Body of pancreas (tissue), 4 donors: ENCODE measurements around the gene SMTNL2. TPM values are rescaled to one million over a fixed set of nuclear protein-coding genes. Genes with fewer than 3 reads are reported as not detected.

Experiments used
- ATAC-seq: fragments of 150-250 bp; one replicate; pipeline ENCODE4 v1.9.1; 2016
- DNase-seq, 4 donors: peaks; one replicate each; pipeline ENCODE4 v3.0.0-alpha.2; 2019
- H3K27ac ChIP-seq, 4 donors: fragments of 200-600 bp; sonication (generic); 1 replicate in 3 of 4; 2 replicates in 1 of 4; pipeline versions ENCODE4 v1.5.1 to v1.6.1; 2016 to 2019; ENCODE audit warnings: mild to moderate bottlenecking in 1 of 4, mixed read lengths in 1 of 4, moderate library complexity in 1 of 4
- H3K27me3 ChIP-seq, 2 donors: fragments of 200-600 bp; sonication (generic); one replicate each; pipeline ENCODE4 v1.6.0; 2016; ENCODE audit warnings: mild to moderate bottlenecking in 1 of 2
- H3K36me3 ChIP-seq, 2 donors: fragments of 200-600 bp; sonication (generic); replicated peaks in 1 of 2; 2 replicates each; pipeline ENCODE4 v1.5.1; 2016; ENCODE audit warnings: low read depth in 2 of 2; ENCODE audit not compliant: insufficient read depth in 1 of 2
- H3K4me1 ChIP-seq: fragments of 200-600 bp; sonication (generic); one replicate; pipeline ENCODE4 v1.6.0; 2016
- H3K4me3 ChIP-seq, 2 donors: fragments of 200-600 bp; sonication (generic); 1 replicate in 1 of 2; 2 replicates in 1 of 2; pipeline ENCODE4 v1.5.1; 2016 to 2019
- H3K9me3 ChIP-seq, 3 donors: fragments of 200-600 bp; sonication (generic); 1 replicate in 2 of 3; 2 replicates in 1 of 3; pipeline ENCODE4 v1.5.1; 2016
- CTCF ChIP-seq, 7 experiments: fragments of 450-650 bp in 4 of 7; fragments of 200-600 bp in 3 of 7; sonication (generic) in 3 of 7; IDR thresholded peaks; one replicate each; pipeline ENCODE4 v1.5.1; 2016 to 2019; ENCODE audit warnings: antibody characterized with exemption in 7 of 7
- POLR2A ChIP-seq, 3 donors: fragments of 450-650 bp; IDR thresholded peaks; one replicate each; pipeline ENCODE4 v1.6.1; 2016; ENCODE audit warnings: antibody characterized with exemption in 3 of 3, mild to moderate bottlenecking in 2 of 3
- WGBS, 2 donors: methylation state at CpG; one replicate each; pipeline ENCODE4 v1.1.5; 2017; 5-methylcytosine and 5-hydroxymethylcytosine counted together
- intact Hi-C: fragments of 100-400 bp; cut with DNase I; formaldehyde crosslinking; loops from one replicate; pipeline ENCODE4 v1.15.1; 2023
- total RNA-seq, 2 donors: library from RNA; depleted of rRNA; stranded (reverse); fragments of >200 nt; gene quantifications; one replicate each; pipeline ENCODE4 v1.1.0, GENCODE V29; 2016

SMTNL2 gene
- total RNA-seq, 2 donors from 2014 or later, result 0.33 to 0.78 TPM

GRCh38 chr17:4582101-4582501 lies 2.2 kb upstream of the SMTNL2 start:
- H3K9me3 ChIP-seq, result no peaks in the 10 kb centered on the region
- DNase-seq (no peak), ATAC-seq (no peak)
- no peak for TF ChIP-seq POLR2A (IDR thresholded peaks at IDR 0.05)
- TF ChIP-seq CTCF (IDR thresholded peaks at IDR 0.05), result no peak
- H3K4me3 ChIP-seq, result no peak overlapping the region
- H3K27ac ChIP-seq, result no peak overlapping the region
- H3K36me3 ChIP-seq, result no peaks in the 10 kb centered on the region
- peaks cover 0 to 24% of the 10 kb centered on the region in 2 donors for H3K27me3 ChIP-seq
- intact Hi-C loops, result no loop called here
- WGBS, 2 donors, result 43 to 47% methylated on average over 6 to 7 of the region's 7 CpGs
- peaks cover 16% of the 10 kb centered on the region for H3K4me1 ChIP-seq

GRCh38 chr17:4582691-4583090 lies 1.6 kb upstream of the SMTNL2 start:
- no peak overlapping the region for H3K4me3 ChIP-seq
- intact Hi-C loops, result no loop called here
- peaks cover 16% of the 10 kb centered on the region for H3K4me1 ChIP-seq
- no peak overlapping the region for H3K27ac ChIP-seq
- peaks cover 0 to 24% of the 10 kb centered on the region in 2 donors for H3K27me3 ChIP-seq
- WGBS, 2 donors, result 73 to 81% methylated on average over 6 to 8 of the region's 8 CpGs
- ATAC-seq (no peak), DNase-seq (no peak)
- H3K36me3 ChIP-seq, result no peaks in the 10 kb centered on the region
- TF ChIP-seq CTCF (IDR thresholded peaks at IDR 0.05), result no peak
- no peak for TF ChIP-seq POLR2A (IDR thresholded peaks at IDR 0.05)
- no peaks in the 10 kb centered on the region for H3K9me3 ChIP-seq

- DNase-seq (no peak), ATAC-seq (no peak)
- H3K27me3 ChIP-seq, result peaks cover 0 to 24% of the 10 kb centered on the region in 2 donors
- no peak overlapping the region for H3K4me3 ChIP-seq
- WGBS, 2 donors, result 65 to 86% methylated on average over 3 of the region's 3 CpGs
- H3K9me3 ChIP-seq, result no peaks in the 10 kb centered on the region
- no peak overlapping the region for H3K27ac ChIP-seq
- intact Hi-C loops, result no loop called here
- no peak for TF ChIP-seq POLR2A (IDR thresholded peaks at IDR 0.05)
- TF ChIP-seq CTCF (IDR thresholded peaks at IDR 0.05), result no peak
- H3K4me1 ChIP-seq, result peaks cover 16% of the 10 kb centered on the region
- no peaks in the 10 kb centered on the region for H3K36me3 ChIP-seq
Observed at GRCh38 chr17:4583206-4583605, 1.1 kb upstream of the SMTNL2 start.

DNA sequence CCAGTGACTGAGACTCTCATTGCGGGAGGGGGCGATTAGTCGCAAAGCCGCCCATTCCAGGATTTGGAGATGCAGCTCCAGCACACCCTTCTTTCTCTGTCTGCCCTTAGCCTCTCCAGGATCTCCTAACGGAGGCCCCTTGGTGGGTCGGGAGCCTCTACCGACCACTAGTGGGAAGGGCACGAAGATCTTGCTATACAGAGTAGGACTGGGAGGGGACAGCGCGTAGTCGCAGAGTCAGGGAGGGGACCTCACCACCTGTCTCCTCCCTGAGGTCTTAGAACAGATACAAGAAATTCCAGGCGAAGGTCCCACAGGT lies 588 bp upstream of the SMTNL2 start:
- DNase-seq, result no peak
- TF ChIP-seq POLR2A (IDR thresholded peaks at IDR 0.05) (no peak), CTCF (IDR thresholded peaks at IDR 0.05) (peak in 1 of 7 experiments; percentile 16)
- Histone ChIP-seq H3K27me3 (peaks cover 0 to 24% of the 10 kb centered on the region in 2 donors), H3K36me3 (no peaks in the 10 kb centered on the region), H3K4me1 (peaks cover 16% of the 10 kb centered on the region), H3K9me3 (no peaks in the 10 kb centered on the region), H3K27ac (no peak overlapping the region), H3K4me3 (no peak overlapping the region)
- 0 to 9% methylated on average over 3 to 12 of the region's 12 CpGs for WGBS, 2 donors
- ATAC-seq, result peak; percentile 10
- intact Hi-C loops, result no loop called here

- H3K9me3 ChIP-seq, result no peaks in the 10 kb centered on the region
- H3K4me3 ChIP-seq, result no peak overlapping the region
- peaks cover 16% of the 10 kb centered on the region for H3K4me1 ChIP-seq
- no peaks in the 10 kb centered on the region for H3K36me3 ChIP-seq
- DNase-seq (no peak), ATAC-seq (no peak)
- H3K27ac ChIP-seq, result no peak overlapping the region
- peaks cover 0 to 24% of the 10 kb centered on the region in 2 donors for H3K27me3 ChIP-seq
- TF ChIP-seq CTCF (IDR thresholded peaks at IDR 0.05), result no peak
- TF ChIP-seq POLR2A (IDR thresholded peaks at IDR 0.05), result no peak
- WGBS, 2 donors, result 9 to 18% methylated on average over 18 to 42 of the region's 57 CpGs
- intact Hi-C loops, result no loop called here
Observed at GRCh38 chr17:4584917-4585637, 748 bp downstream of the SMTNL2 start.
